IMR-90 (cell line): Measurements from ENCODE around the gene ZNF213.

Experiments
- POLR2A ChIP-seq: IDR thresholded peaks from 2 replicates; pipeline ENCODE4 v1.6.1; 2012; ENCODE audit warnings: mild to moderate bottlenecking, low read depth, low read length
- TF ChIP-seq, protein P1 (sequence below): conservative IDR thresholded peaks from 2 replicates; pipeline ENCODE4 v1.5.1; 2012; ENCODE audit warnings: mild to moderate bottlenecking, low read depth, low read length, improper control_type of control experiment

DNA sequence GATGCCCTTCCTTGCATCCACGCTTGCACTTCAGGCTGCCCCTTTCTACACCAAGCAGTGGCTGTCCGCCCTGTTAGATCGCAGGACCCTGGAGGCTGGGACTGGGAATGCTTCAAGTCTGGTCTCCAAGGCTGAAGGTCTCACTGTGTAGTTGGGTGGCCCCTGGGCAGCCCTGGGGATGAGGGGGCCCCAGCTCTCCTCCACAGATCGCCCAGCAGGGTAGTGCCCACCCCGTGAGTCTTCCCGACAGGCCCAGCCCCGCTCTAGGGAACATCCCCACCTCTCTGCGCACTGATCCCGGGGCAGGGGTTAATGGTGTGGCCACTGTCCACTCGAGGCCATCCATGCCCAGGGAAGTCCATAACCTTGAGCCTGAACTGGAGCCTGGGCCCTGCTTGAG, 10.3 kb downstream of the ZNF213 start:
- no peak for TF ChIP-seq POLR2A
- TF ChIP-seq, protein P1, sequence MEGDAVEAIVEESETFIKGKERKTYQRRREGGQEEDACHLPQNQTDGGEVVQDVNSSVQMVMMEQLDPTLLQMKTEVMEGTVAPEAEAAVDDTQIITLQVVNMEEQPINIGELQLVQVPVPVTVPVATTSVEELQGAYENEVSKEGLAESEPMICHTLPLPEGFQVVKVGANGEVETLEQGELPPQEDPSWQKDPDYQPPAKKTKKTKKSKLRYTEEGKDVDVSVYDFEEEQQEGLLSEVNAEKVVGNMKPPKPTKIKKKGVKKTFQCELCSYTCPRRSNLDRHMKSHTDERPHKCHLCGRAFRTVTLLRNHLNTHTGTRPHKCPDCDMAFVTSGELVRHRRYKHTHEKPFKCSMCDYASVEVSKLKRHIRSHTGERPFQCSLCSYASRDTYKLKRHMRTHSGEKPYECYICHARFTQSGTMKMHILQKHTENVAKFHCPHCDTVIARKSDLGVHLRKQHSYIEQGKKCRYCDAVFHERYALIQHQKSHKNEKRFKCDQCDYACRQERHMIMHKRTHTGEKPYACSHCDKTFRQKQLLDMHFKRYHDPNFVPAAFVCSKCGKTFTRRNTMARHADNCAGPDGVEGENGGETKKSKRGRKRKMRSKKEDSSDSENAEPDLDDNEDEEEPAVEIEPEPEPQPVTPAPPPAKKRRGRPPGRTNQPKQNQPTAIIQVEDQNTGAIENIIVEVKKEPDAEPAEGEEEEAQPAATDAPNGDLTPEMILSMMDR, result no peak
